ENCODE data around the gene CANT1. TPM values are rescaled to one million over a fixed set of nuclear protein-coding genes. Genes with fewer than 3 reads are reported as not detected.
A peak's percentile ranks its signal among the peaks of the same experiment; 100 is the strongest.

CANT1 gene
- total RNA-seq, 1 donor from 2014 or later: 75.1 TPM

DNA sequence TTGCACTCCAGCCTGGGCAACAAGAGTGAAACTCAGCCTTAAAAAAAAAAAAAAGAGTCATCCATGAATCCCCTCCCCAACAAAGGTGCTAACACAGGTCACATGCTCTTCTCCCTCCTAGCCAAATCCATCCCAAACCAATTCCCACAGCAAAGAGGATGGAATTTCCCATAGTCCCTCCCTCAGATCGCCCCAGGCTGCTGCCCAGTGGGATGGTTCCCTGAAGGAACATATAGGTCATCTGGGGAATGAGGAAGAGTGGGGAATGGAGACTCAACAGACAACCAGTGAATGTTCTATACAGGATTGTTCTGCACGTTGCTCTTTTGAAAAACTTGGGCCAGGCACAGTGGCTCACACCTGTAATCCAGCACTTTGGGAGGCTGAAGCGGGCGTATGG lies 48.0 kb downstream of the CANT1 start:
- Mint-ChIP-seq H3K9me3 (no peaks in the 10 kb centered on the region), H3K27ac (no peak overlapping the region), H3K36me3 (no peaks in the 10 kb centered on the region), H3K4me3 (no peak overlapping the region), H3K27me3 (no peaks in the 10 kb centered on the region), H3K4me1 (ENCODE audit: unreplicated experiment) (peaks cover 12% of the 10 kb centered on the region)
- no peak for DNase-seq (ENCODE audit: extremely low spot score, unreplicated experiment)
- TF ChIP-seq, protein P1, sequence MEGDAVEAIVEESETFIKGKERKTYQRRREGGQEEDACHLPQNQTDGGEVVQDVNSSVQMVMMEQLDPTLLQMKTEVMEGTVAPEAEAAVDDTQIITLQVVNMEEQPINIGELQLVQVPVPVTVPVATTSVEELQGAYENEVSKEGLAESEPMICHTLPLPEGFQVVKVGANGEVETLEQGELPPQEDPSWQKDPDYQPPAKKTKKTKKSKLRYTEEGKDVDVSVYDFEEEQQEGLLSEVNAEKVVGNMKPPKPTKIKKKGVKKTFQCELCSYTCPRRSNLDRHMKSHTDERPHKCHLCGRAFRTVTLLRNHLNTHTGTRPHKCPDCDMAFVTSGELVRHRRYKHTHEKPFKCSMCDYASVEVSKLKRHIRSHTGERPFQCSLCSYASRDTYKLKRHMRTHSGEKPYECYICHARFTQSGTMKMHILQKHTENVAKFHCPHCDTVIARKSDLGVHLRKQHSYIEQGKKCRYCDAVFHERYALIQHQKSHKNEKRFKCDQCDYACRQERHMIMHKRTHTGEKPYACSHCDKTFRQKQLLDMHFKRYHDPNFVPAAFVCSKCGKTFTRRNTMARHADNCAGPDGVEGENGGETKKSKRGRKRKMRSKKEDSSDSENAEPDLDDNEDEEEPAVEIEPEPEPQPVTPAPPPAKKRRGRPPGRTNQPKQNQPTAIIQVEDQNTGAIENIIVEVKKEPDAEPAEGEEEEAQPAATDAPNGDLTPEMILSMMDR (conservative IDR thresholded peaks at IDR 0.05): no peak

DNA sequence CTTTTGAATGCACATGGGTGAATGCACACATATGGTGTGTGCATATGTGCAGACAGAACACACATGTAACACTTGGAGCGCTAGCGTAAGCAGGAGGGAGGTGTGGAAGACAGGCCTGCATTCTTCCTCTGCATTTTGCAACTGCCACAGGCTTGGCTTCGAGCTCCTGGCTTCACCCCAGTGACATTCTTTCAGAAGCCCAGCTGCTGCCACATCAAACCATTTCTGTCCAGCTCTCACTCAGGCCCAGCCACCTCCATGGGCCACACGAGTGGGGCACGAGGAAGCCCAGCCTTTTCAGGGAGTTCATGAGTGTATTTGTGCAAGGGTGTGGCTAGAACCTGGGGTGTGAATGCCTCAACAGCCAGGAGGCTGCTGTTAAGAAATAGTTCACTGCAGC lies 48.6 kb downstream of the CANT1 start:
- TF ChIP-seq, protein P1 (conservative IDR thresholded peaks at IDR 0.05): no peak
- Mint-ChIP-seq H3K4me1 (ENCODE audit: unreplicated experiment) (peaks cover 17% of the 10 kb centered on the region), H3K4me3 (no peak overlapping the region), H3K9me3 (no peaks in the 10 kb centered on the region), H3K27me3 (no peaks in the 10 kb centered on the region), H3K36me3 (no peaks in the 10 kb centered on the region), H3K27ac (peak overlapping the region; percentile 70)
- no peak for DNase-seq (ENCODE audit: extremely low spot score, unreplicated experiment)

DNA sequence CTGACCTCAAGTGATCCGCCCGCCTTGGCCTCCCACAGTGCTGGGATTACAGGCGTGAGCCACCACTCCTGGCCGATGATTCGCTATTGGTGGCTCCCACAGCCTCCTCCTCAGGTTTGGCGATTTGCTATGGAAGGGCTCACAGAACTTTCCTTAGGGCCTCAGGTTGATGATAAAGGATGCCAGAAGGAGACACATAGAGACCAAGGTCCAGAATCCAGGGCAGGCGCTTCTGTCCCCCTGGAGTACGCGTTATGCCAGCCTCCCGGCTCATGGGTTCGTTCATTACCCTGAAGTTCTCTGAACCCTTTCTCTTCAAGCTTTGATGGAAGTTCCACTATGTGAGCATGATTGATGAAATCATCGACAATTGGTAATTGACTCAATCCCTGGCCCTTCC lies 49.8 kb downstream of the CANT1 start:
- TF ChIP-seq, protein P1 (conservative IDR thresholded peaks at IDR 0.05): no peak
- no peak for DNase-seq (ENCODE audit: extremely low spot score, unreplicated experiment)
- H3K27me3 Mint-ChIP-seq: no peaks in the 10 kb centered on the region

DNA sequence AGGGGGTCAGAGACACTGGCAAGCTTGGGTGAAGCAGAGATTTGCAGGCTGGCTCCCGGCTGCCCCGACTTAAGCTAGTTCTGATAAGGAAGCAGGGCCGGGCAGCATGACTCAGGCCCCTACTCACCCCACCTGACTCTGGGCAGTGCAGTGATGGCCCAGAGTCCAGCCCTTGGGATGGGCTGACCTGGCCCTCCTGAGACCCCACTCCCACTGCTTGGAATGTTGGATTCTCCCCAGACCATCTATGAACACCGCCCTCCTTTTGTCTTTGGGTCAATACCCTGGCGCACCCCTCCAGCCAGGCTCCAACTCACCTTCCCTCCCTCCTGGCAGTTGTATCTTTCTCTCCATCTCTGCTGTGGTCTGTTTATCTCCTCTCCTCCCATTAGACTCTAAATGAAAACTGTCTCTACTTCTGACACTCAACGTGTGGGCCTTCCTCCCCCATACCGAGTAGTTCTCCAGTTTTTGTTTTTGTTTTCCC lies 50.9 kb downstream of the CANT1 start:
- no peak overlapping the region for H3K4me3 Mint-ChIP-seq
- H3K9me3 Mint-ChIP-seq: no peaks in the 10 kb centered on the region
- H3K4me1 Mint-ChIP-seq (ENCODE audit: unreplicated experiment): peaks cover 17% of the 10 kb centered on the region
- no peak for DNase-seq (ENCODE audit: extremely low spot score, unreplicated experiment)
- peak overlapping the region; percentile 65 for H3K27ac Mint-ChIP-seq
- no peaks in the 10 kb centered on the region for H3K36me3 Mint-ChIP-seq
- TF ChIP-seq, protein P1 (conservative IDR thresholded peaks at IDR 0.05): no peak
- H3K27me3 Mint-ChIP-seq: no peaks in the 10 kb centered on the region

More for the DNA sequence above, 49.8 kb downstream of the CANT1 start:
- Mint-ChIP-seq H3K9me3 (no peaks in the 10 kb centered on the region), H3K27ac (no peak overlapping the region), H3K4me1 (ENCODE audit: unreplicated experiment) (peaks cover 17% of the 10 kb centered on the region), H3K36me3 (no peaks in the 10 kb centered on the region), H3K4me3 (no peak overlapping the region)

DNA sequence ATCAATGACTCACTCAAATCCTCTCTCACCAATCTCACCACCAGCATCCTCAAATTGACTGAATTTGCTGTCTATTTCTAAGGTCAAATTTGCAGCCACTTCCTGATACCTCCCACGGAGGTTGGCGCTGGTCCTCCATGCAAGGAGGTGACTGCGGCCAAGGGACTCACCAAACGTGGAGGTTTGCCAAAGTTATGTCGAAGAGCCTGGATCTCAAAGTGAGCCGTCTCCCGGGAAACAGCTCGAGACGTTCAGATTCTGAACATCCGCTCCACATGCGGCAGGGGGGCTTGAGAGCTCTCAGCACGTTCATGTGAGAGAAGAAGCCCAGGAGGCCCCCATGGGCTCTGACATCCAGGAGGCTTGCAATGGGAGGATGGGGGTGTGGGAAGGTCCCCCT lies 52.4 kb downstream of the CANT1 start:
- no peak overlapping the region for H3K27ac Mint-ChIP-seq
- H3K4me3 Mint-ChIP-seq: no peak overlapping the region
- no peak for DNase-seq (ENCODE audit: extremely low spot score, unreplicated experiment)
- no peaks in the 10 kb centered on the region for H3K9me3 Mint-ChIP-seq
- no peaks in the 10 kb centered on the region for H3K36me3 Mint-ChIP-seq
- no peaks in the 10 kb centered on the region for H3K27me3 Mint-ChIP-seq
- TF ChIP-seq, protein P1 (conservative IDR thresholded peaks at IDR 0.05): no peak
- peaks cover 23% of the 10 kb centered on the region for H3K4me1 Mint-ChIP-seq (ENCODE audit: unreplicated experiment)

DNA sequence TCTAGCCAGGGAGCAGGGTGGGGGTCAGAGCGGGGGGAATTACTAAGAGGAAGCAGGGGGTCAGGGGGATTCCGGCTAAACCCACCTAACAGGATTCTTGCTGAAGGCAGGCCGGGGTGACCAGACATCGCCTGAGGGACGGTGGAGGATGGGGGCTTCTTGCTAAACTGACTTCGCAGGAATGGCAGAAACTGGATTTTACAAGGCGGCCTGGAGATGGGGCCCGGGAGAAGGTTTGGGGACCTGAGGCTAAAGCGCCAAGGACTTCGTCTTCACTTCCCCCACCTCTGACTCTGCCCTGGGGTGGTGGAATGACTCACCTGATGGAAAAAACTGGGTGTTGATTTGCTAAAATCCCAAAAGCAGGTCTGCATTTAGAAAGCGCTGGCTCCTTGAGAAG lies 53.3 kb downstream of the CANT1 start:
- H3K4me3 Mint-ChIP-seq: no peak overlapping the region
- no peak for DNase-seq (ENCODE audit: extremely low spot score, unreplicated experiment)
- peaks cover 24% of the 10 kb centered on the region for H3K4me1 Mint-ChIP-seq (ENCODE audit: unreplicated experiment)
- peak overlapping the region; percentile 21 for H3K27ac Mint-ChIP-seq
- H3K27me3 Mint-ChIP-seq: no peaks in the 10 kb centered on the region
- H3K9me3 Mint-ChIP-seq: no peaks in the 10 kb centered on the region
- H3K36me3 Mint-ChIP-seq: no peaks in the 10 kb centered on the region
- TF ChIP-seq, protein P1 (conservative IDR thresholded peaks at IDR 0.05): no peak
